ENCODE measurements around the gene ADCY4.

The ADCY4 gene

GRCh38 chr14:24334431-24335291 lies at the start of gene ADCY4:
Gene ADCY4 (minus strand): TSS chr14:24335071. CDS start chr14:24334652, 419 bp downstream.
- Histone ChIP-seq H3K4me1 (ENCODE audit: insufficient read depth, poor library complexity, severe bottlenecking) (peaks cover 3% of the 10 kb centered on the region), H3K27me3 (ENCODE audit: insufficient read depth, poor library complexity, severe bottlenecking) (peaks cover 23% of the 10 kb centered on the region), H3K9me3 (ENCODE audit: severe bottlenecking) (no peaks in the 10 kb centered on the region), H3K27ac (ENCODE audit: poor library complexity, severe bottlenecking) (no peak within 1 kb of the TSS), H3K4me3 (ENCODE audit: severe bottlenecking) (peak within 1 kb of the TSS; percentile 14), H3K36me3 (ENCODE audit: low read depth) (no peaks in the 10 kb centered on the region)
- TF ChIP-seq CTCF (IDR thresholded peaks at IDR 0.05; ENCODE audit: poor library complexity, severe bottlenecking) = no peak
- DNase-seq (ENCODE audit: low spot score) = no peak
- no peak for ATAC-seq (ENCODE audit: low read depth)

GRCh38 chr14:24384169-24384568 lies 49.3 kb upstream of the ADCY4 start:
- no peak for ATAC-seq (ENCODE audit: low read depth)

GRCh38 chr14:24382064-24382371 lies 47.1 kb upstream of the ADCY4 start:
- no peak for ATAC-seq (ENCODE audit: low read depth)
- no peak for TF ChIP-seq CTCF (IDR thresholded peaks at IDR 0.05; ENCODE audit: poor library complexity, severe bottlenecking)

More at GRCh38 chr14:24384169-24384568, 49.3 kb upstream of the ADCY4 start:
- Histone ChIP-seq H3K9me3 (ENCODE audit: severe bottlenecking) (no peaks in the 10 kb centered on the region), H3K4me3 (ENCODE audit: severe bottlenecking) (no peak overlapping the region), H3K4me1 (ENCODE audit: insufficient read depth, poor library complexity, severe bottlenecking) (no peaks in the 10 kb centered on the region), H3K27me3 (ENCODE audit: insufficient read depth, poor library complexity, severe bottlenecking) (no peaks in the 10 kb centered on the region), H3K36me3 (ENCODE audit: low read depth) (no peaks in the 10 kb centered on the region), H3K27ac (ENCODE audit: poor library complexity, severe bottlenecking) (no peak overlapping the region)
- DNase-seq (ENCODE audit: low spot score) = no peak
- no peak for TF ChIP-seq CTCF (IDR thresholded peaks at IDR 0.05; ENCODE audit: poor library complexity, severe bottlenecking)

GRCh38 chr14:24381363-24382063 lies 46.6 kb upstream of the ADCY4 start:
- DNase-seq (ENCODE audit: low spot score) (no peak), ATAC-seq (ENCODE audit: low read depth) (no peak)
- Histone ChIP-seq H3K36me3 (ENCODE audit: low read depth) (no peaks in the 10 kb centered on the region), H3K9me3 (ENCODE audit: severe bottlenecking) (no peaks in the 10 kb centered on the region), H3K27ac (ENCODE audit: poor library complexity, severe bottlenecking) (no peak overlapping the region), H3K4me1 (ENCODE audit: insufficient read depth, poor library complexity, severe bottlenecking) (no peaks in the 10 kb centered on the region), H3K4me3 (ENCODE audit: severe bottlenecking) (no peak overlapping the region), H3K27me3 (ENCODE audit: insufficient read depth, poor library complexity, severe bottlenecking) (no peaks in the 10 kb centered on the region)
- no peak for TF ChIP-seq CTCF (IDR thresholded peaks at IDR 0.05; ENCODE audit: poor library complexity, severe bottlenecking)

More at GRCh38 chr14:24382064-24382371, 47.1 kb upstream of the ADCY4 start:
- Histone ChIP-seq H3K9me3 (ENCODE audit: severe bottlenecking) (no peaks in the 10 kb centered on the region), H3K27ac (ENCODE audit: poor library complexity, severe bottlenecking) (no peak overlapping the region), H3K4me1 (ENCODE audit: insufficient read depth, poor library complexity, severe bottlenecking) (no peaks in the 10 kb centered on the region), H3K27me3 (ENCODE audit: insufficient read depth, poor library complexity, severe bottlenecking) (no peaks in the 10 kb centered on the region), H3K4me3 (ENCODE audit: severe bottlenecking) (no peak overlapping the region), H3K36me3 (ENCODE audit: low read depth) (no peaks in the 10 kb centered on the region)
- no peak for DNase-seq (ENCODE audit: low spot score)
